Tibial nerve (tissue), 4 donors: ENCODE results near the gene DHRSX. TPM values are rescaled to one million over a fixed set of nuclear protein-coding genes. Genes with fewer than 3 reads are reported as not detected.
"Not testable (repeated sequence)": the region's sequence is repeated elsewhere in the genome, so short reads cannot be mapped to it uniquely, and the experiment has no call there.

Experiments
- DNase-seq, 2 donors: peaks; one replicate each; pipeline ENCODE4 v3.0.0-alpha.2; 2019; ENCODE audit warnings: low spot score in 2 of 2
- H3K27ac ChIP-seq, 4 donors: fragments of 200-600 bp; sonication (generic) in 3 of 4; one replicate each; pipeline ENCODE4 v1.5.1; 2017 to 2019; ENCODE audit warnings: mild to moderate bottlenecking in 1 of 4
- H3K27me3 ChIP-seq, 2 donors: fragments of 200-600 bp; sonication (generic) in 1 of 2; one replicate each; pipeline versions ENCODE4 v1.5.1 to v1.6.0; 2017 to 2019
- H3K36me3 ChIP-seq, 3 donors: fragments of 200-600 bp; sonication (generic); one replicate each; pipeline ENCODE4 v1.5.1; 2018 to 2019
- H3K4me1 ChIP-seq, 4 donors: fragments of 200-600 bp; sonication (generic) in 3 of 4; one replicate each; pipeline ENCODE4 v1.5.1; 2017 to 2019
- H3K4me3 ChIP-seq, 4 donors: fragments of 200-600 bp; sonication (generic) in 3 of 4; one replicate each; pipeline ENCODE4 v1.5.1; 2017 to 2019; ENCODE audit warnings: mild to moderate bottlenecking in 1 of 4, moderate library complexity in 1 of 4
- H3K9me3 ChIP-seq, 4 donors: fragments of 200-600 bp; sonication (generic) in 3 of 4; one replicate each; pipeline ENCODE4 v1.5.1; 2017 to 2019
- EP300 ChIP-seq, 2 donors: sonication (generic); formaldehyde crosslinking; IDR thresholded peaks; one replicate each; pipeline ENCODE4 v1.6.1; 2017; ENCODE audit warnings: antibody characterized with exemption in 2 of 2, mild to moderate bottlenecking in 1 of 2
- POLR2A ChIP-seq, 2 donors: fragments of 450-650 bp; IDR thresholded peaks; one replicate each; pipeline ENCODE4 v1.6.1; 2017; ENCODE audit warnings: antibody characterized with exemption in 2 of 2, mild to moderate bottlenecking in 2 of 2, moderate library complexity in 2 of 2
- WGBS, 2 donors: methylation state at CpG; one replicate each; pipeline ENCODE4 v1.1.5; 2018; 5-methylcytosine and 5-hydroxymethylcytosine counted together
- total RNA-seq, 4 donors: library from RNA; depleted of rRNA; stranded (reverse); fragments of >200 nt; gene quantifications; one replicate each; pipeline ENCODE4 v1.1.0, GENCODE V29; 2016
- TF ChIP-seq, protein P1 (sequence below), 5 experiments: fragments of 200-600 bp in 3 of 5; fragments of 450-650 bp in 2 of 5; sonication (generic) in 3 of 5; IDR thresholded peaks; one replicate each; pipeline ENCODE4 v1.5.1; 2016 to 2019; ENCODE audit warnings: antibody characterized with exemption in 5 of 5, mild to moderate bottlenecking in 3 of 5, moderate library complexity in 2 of 5

Gene DHRSX
- total RNA-seq, 4 donors from 2014 or later, result 20.3 to 44.3 (median 31.7) TPM

GRCh38 chrX:2511326-2511725, 10.6 kb upstream of the DHRSX start:
- no peak overlapping the region for H3K27ac ChIP-seq
- no peak for DNase-seq
- no peaks in the 10 kb centered on the region for H3K4me1 ChIP-seq
- 96 to 100% methylated on average over 6 of the region's 6 CpGs for WGBS, 2 donors
- TF ChIP-seq EP300 (IDR thresholded peaks at IDR 0.05) (no peak), POLR2A (IDR thresholded peaks at IDR 0.05) (no peak)
- TF ChIP-seq, protein P1, sequence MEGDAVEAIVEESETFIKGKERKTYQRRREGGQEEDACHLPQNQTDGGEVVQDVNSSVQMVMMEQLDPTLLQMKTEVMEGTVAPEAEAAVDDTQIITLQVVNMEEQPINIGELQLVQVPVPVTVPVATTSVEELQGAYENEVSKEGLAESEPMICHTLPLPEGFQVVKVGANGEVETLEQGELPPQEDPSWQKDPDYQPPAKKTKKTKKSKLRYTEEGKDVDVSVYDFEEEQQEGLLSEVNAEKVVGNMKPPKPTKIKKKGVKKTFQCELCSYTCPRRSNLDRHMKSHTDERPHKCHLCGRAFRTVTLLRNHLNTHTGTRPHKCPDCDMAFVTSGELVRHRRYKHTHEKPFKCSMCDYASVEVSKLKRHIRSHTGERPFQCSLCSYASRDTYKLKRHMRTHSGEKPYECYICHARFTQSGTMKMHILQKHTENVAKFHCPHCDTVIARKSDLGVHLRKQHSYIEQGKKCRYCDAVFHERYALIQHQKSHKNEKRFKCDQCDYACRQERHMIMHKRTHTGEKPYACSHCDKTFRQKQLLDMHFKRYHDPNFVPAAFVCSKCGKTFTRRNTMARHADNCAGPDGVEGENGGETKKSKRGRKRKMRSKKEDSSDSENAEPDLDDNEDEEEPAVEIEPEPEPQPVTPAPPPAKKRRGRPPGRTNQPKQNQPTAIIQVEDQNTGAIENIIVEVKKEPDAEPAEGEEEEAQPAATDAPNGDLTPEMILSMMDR (IDR thresholded peaks at IDR 0.05), result no peak
- no peaks in the 10 kb centered on the region for H3K36me3 ChIP-seq
- no peaks in the 10 kb centered on the region for H3K9me3 ChIP-seq
- H3K4me3 ChIP-seq, result no peak overlapping the region
- H3K27me3 ChIP-seq, result no peaks in the 10 kb centered on the region

DNA sequence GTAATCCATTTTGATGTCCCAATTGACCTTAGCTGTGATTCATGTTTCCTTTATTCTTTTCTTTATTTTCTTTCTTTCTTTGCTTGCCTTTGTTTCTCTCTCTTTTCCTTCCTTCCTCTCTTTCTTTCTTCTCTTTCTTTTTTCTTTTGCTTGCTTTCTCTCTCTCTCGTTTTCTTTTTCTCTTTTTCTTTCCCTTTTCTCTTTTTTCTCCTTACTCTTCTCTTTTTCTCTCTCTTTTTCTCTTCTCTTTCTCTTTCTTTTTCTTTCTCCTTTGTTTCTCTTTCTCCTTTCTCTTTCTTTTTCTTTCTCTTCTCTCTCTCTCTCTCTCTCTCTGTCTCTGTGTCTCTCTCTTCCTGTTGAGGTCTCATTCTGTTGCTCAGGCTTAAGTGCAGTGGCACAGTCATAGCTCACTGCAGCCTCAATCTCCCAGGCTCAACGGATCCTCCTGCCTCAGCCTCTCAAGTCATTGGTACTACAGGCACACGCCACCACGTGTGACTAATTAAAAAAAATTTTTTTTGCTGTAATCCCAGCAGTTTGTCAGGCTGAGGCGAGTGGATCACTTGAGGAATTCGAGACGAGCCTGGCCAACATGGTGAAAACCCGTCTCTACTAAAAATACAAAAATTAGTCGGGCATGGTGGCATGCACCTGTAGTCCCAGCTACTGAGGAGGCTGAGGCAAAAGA, 8.0 kb upstream of the DHRSX start:
- Histone ChIP-seq H3K27me3 (no peaks in the 10 kb centered on the region), H3K4me1 (no peaks in the 10 kb centered on the region), H3K9me3 (no peaks in the 10 kb centered on the region), H3K4me3 (no peak overlapping the region), H3K27ac (no peak overlapping the region), H3K36me3 (no peaks in the 10 kb centered on the region)
- no peak for DNase-seq
- 81 to 84% methylated on average over 9 of the region's 9 CpGs for WGBS, 2 donors
- TF ChIP-seq EP300 (IDR thresholded peaks at IDR 0.05) (no peak), POLR2A (IDR thresholded peaks at IDR 0.05) (no peak)
- TF ChIP-seq, protein P1 (IDR thresholded peaks at IDR 0.05), result no peak

DNA sequence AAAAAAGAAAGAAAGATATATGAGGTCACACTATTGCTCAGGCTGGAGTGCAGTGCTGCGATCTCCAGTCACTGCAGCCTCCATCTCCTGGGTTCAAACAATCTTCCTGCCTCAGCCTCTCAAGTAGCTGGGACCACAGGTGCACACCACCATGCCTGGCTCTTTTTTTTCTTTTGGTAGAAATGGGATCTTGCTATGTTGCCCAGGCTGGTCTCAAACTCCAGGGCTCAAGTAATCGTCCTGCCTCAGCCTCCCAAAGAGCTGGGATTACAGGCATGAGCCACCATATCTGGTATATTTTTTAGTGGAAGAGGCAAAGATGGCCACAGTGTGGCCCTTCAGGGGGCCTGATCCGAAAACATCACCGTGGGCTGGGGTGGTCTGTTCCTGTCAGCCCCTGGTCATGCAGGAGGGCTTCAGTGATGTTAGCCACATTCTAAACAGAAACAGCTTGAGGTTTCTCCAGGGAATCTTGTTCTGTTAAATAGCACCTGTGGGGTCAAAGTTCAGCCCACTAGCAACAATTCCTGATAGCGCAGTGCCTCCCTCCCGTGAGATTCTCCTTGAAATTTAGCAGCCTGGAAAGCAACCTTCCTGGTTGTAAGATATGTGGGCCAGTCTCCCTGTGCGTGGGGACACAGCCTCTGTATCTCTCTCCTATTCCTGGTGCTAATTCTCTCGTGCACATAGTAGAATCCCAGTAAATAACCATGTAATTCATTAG, 7.3 kb upstream of the DHRSX start:
- no peaks in the 10 kb centered on the region for H3K9me3 ChIP-seq
- no peak for DNase-seq
- TF ChIP-seq EP300 (IDR thresholded peaks at IDR 0.05) (no peak), POLR2A (IDR thresholded peaks at IDR 0.05) (no peak)
- TF ChIP-seq, protein P1 (IDR thresholded peaks at IDR 0.05), result no peak
- no peak overlapping the region for H3K4me3 ChIP-seq
- no peaks in the 10 kb centered on the region for H3K36me3 ChIP-seq
- no peaks in the 10 kb centered on the region for H3K4me1 ChIP-seq
- no peak overlapping the region for H3K27ac ChIP-seq
- H3K27me3 ChIP-seq, result no peaks in the 10 kb centered on the region
- 52 to 60% methylated on average over 8 of the region's 8 CpGs for WGBS, 2 donors

DNA sequence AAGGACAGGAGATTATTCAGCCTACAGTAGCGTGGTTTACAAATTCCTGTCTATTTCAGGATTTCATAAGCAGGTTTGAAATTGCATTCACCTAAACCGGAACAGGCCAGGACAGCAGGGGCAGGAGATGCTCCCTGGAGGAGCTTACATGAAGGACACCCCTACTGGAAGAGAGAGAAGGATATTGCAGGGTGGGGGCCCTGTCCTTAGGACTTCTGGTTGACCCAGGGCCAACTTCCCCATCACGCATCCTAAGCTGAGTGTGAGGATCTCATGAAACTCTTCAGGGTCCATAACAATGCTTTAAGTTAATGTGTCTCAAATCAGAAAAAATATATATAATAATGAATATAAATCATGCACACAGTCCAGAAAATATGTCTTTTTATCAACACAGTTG, 6.4 kb upstream of the DHRSX start:
- DNase-seq, result no peak
- Histone ChIP-seq H3K4me1 (no peaks in the 10 kb centered on the region), H3K9me3 (no peaks in the 10 kb centered on the region), H3K4me3 (no peak overlapping the region), H3K36me3 (no peaks in the 10 kb centered on the region), H3K27ac (no peak overlapping the region), H3K27me3 (peaks cover 0 to 2% of the 10 kb centered on the region in 2 donors)
- no peak for TF ChIP-seq EP300 (IDR thresholded peaks at IDR 0.05)
- no peak for TF ChIP-seq POLR2A (IDR thresholded peaks at IDR 0.05)
- TF ChIP-seq, protein P1 (IDR thresholded peaks at IDR 0.05), result no peak
- WGBS, 2 donors, result 92 to 93% methylated on average over 3 of the region's 3 CpGs

DNA sequence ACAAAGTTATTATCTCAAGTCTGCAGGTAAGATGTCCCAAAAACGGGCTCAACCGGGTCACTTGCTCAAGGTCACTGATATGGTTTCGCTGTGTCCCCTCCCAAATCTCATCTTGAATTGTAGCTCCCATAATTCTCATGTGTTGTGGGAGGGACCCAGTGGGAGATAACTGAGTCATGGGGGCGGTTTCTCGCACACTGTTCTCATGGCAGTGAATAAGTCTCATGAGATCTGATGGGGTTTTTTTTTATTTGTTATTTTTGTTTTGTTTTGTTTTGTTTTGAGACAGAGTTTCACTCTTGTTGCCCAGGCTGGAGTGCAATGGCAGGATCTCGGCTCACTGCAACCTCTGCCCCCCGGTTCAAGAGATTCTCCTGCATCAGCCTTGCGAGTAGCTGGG, 4.6 kb upstream of the DHRSX start:
- not testable (repeated sequence) for H3K27ac ChIP-seq, H3K36me3 ChIP-seq, H3K27me3 ChIP-seq, H3K4me1 ChIP-seq, H3K9me3 ChIP-seq, H3K4me3 ChIP-seq, DNase-seq
- WGBS, 2 donors, result 91 to 93% methylated on average over 8 of the region's 8 CpGs
